Middle frontal gyrus (tissue), 1 donor: ENCODE results near the gene LTA4H.
"Not testable (repeated sequence)": the region's sequence is repeated elsewhere in the genome, so short reads cannot be mapped to it uniquely, and the experiment has no call there.

Source experiments
- DNase-seq: peaks from one replicate; pipeline ENCODE4 v3.0.0-alpha.2; 2015; ENCODE audit warnings: low spot score; ENCODE audit errors: extremely low spot score

Gene LTA4H

DNA sequence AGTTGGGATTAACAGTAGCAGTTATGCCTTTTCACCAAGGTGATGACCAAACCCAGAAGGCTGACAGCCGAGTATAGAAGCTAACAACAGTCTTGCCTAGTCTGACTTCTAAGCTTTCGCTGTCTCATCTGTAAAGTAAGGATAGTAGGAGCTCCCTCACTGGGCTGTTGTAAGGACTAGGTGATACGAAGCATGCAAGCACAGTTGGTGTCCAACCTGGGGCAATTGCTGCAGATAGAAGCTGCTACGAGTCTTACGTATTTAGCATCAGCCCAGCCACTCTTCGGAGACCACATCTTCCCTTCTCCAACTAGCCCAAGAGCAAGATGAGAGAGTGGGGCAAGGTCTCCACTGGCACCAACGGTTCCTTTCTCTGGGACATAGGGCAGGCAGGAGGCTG is 45.3 kb downstream of the LTA4H start:
- no peak for DNase-seq

DNA sequence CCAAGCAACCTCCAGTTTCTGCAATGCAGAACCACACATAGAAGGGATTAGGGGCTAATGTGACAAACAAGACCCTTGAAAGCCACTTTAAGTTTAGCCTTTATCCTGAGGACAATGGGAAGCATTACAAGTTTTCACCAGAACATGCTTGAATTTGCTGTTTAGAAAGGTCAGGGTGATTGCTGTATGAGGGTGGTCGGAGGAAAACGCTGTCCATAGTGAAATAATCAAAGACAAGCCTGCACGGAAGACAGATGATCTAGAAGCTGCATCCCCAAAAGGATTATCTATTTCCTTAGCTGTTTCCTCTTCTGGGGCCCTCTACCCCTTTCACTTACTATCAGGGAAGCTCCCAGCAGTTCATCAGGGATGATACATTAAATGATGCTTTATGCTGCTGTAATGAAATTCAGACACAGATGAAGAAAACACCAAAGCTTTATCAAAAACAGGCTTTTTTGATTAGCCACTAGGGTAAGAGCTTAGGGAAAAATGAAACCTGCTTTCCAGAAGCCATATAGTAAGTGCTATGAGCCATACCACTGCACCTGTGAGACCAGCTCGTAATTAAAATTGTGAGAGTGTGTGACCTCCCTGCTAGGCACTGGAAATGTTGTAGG is 45.8 kb downstream of the LTA4H start:
- no peak for DNase-seq

DNA sequence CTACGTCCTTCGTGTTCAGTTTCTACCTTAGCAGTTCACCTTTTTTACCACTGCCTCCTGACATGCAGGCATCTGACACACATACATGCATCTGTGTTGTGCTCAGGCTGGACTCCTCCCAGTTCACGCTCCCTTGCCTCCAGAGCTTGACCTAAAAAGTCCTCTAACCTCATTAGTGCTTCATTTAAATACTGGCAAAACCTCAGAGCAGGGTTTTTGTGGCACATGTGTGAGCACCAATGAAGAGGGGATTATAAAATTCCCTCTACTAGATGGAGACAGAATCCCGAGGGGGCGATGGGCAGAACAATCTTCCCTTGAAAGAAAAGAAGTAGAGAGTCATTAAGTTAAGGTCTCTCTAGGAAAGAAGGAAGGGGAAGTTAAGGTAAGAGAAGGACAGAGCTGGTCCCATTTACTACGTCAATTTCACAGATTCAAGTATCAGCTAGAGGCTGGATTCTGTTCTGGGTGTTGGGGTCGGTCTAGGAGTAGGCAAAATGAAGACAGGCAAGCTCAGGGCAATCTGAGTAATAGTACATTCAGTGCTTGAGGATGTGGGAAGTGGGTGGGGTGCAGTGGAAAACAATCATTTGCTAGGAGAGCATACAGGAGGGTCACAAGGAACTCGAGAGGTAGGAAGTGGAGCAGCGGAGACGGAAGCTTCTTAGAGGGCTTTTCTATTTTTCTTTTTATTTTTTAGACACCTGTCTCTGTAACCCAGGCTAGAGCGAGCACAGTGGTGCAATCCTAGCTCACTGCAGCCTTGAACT is 46.7 kb downstream of the LTA4H start:
- no peak for DNase-seq

DNA sequence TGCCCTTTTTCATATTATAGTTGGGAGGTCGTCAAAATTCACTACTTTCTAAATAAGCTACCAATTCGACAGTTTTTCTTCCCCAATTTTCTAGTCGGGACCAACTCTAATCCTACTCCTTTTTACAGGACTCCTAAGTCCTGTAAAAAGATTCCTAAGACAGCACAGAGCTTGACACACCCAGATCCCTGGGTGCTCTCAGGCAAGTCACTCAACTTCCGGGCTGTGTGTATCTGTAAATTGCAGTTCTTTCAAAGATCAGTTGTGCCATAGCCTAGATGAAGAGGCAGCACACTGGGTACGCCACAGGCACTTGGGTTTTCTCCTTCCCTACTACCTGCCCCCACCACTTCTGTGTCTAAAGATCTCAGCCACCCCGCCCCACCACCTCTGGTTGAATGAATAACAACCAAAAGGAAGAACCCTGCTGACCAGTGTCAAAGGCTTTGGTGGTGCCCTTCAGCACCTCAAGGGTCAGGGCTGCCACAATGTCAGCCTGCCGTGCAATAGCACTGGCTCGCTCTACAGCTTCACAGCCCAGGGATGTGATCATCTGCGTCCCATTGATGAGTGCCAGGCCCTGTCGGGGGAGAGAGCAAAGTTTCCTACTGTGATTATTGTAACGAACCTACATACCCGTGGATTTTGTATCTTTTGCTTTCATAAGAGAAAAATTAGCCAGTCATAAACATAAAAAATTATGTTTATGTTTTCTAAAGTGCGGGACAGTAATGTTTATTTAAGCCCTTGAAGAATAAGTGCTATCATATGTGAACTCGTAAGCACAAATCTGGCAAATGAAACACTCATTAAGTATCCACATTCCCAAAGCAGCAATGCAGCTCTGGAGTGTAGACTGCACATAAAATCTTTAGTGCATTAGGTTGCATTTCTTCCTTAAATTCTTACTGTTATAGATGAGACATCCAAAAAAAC is 48.5 kb downstream of the LTA4H start:
- no peak for DNase-seq

DNA sequence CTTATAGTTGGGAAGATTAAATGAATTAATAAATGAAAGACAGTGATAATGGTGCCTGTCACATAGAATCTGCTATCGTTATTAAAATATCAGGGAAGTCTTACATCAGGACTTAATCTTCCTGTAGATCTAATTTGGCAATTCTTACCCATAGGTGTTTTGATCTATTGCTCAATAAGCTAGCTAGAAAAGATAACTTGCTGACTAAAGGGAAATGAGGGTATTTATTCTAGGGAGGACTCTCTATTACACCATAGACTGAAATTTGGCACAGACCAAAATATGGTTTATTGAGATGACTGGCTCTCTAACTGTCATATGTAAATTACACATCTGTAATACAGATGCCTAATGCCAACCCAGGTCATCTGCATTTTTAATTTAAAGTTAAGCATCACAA is 50.7 kb downstream of the LTA4H start:
- no peak for DNase-seq

DNA sequence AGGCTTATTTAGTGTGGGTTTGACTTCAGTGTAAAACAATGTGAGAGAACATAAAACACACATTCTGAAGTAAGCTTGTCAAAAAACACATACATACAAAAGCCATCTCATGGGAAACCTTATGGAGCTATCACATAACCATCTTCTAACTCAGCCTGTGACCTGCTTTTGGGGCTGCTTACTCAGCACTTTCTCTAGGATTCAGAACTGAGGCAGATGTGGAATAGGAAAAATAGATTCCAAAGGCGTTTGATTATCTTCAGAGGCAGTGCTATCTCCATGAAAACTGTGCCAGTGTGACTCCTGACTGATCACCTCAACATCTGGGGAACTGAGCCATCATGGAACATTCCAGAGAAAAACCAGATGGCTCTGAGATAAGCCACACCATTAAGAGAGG is 52.8 kb downstream of the LTA4H start:
- DNase-seq, result no peak

DNA sequence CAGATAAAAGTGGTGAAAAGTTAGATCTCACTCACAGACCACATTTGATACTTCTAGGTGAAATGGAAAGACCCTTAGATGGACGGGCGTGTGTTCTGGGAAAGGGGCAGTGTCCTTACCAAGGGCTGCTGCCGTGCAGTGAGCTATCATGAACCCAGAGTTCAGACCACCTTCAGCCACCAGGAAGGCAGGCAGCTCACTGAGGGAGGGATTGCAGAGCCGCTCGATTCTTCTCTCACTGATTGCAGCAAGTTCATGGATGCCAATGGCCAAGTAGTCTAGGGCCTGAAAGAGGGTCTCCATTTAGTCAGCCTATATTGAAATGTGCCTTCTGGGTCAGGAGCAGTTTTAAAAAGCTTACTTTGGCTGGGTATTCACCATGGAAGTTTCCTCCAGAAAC is 55.0 kb downstream of the LTA4H start:
- no peak for DNase-seq

DNA sequence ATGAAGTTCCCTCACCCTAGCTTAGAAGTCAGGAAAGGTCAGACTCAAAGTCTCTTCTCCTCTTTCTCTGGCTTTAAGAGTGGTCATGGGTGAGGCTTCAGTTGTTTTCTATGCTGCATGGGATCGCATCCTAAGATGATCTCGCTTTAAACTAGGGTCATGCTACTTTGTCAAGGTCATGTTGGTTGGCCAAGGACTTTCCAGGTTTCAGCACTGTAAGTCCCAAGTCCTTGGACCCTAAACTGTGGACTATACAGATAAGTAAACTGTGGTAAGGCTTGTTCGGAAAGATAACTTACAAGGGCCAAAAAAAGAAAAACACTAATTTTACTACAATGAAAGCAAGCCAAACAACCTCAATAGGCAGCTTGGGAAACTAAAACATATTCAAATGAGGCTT is 56.6 kb downstream of the LTA4H start:
- DNase-seq, result no peak

DNA sequence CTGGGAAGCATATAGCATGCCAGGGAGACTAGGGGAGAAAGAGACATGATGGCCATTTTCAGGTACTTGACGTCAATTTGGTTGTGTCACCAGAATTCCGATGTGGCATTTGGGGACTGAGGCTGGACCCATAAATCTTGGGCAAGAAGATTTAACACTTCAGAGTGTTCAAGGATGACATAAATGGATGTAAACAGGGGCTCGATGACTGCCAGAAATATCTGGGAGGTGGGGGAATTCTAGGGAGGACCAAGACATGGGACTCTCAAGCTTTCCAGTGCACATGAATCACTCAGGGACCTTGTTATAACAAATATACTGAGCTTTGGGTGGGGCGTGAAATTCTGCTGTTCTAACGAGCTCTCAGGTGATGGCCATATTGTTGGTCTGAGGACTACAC is 57.0 kb downstream of the LTA4H start:
- DNase-seq, result no peak

DNA sequence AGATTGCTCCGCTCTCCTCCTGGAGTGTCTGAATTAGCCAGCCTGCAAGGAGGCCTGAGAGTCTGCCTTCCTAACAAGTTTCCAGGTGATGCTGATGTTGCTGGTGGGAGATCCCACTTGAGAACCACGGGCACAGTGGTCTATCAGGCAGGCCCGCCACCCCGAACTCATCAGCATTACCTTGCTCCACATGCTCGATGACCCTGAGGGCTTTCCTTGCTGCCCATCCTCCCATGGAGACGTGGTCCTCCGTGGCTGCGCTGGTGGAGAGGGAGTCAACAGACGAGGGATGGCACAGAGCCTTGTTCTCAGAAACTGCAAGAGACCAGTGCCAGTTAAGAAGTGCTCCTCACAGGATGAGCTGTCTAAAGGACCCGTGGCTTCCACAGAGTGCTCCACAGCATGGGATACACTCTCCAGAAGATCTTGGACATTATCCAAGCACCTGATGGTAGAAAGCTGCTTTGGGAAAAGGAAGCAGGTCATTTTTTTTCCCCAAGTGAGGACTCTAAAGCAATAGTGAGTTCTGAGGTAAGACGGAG is 57.6 kb downstream of the LTA4H start:
- DNase-seq, result no peak

DNA sequence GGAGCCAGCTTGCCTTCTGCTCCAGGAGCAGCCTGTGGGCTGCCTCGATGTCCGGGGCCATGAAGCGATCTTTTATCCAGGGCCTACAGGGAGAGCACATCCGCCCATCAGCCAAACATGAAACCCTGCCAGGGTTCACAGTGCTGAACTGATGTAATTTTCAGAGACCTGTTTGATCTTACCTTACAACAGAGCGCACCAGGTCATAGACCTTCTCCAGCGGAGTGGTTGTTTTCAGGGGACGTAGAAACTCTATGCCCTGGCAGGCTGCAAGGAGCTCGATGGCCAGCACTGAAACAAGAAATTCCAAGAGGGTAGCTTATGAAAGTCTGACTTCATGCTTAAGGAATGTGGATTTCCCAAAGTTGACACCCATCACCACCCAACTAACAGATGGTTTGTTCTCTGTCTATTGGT is 59.0 kb downstream of the LTA4H start:
- DNase-seq, result no peak

DNA sequence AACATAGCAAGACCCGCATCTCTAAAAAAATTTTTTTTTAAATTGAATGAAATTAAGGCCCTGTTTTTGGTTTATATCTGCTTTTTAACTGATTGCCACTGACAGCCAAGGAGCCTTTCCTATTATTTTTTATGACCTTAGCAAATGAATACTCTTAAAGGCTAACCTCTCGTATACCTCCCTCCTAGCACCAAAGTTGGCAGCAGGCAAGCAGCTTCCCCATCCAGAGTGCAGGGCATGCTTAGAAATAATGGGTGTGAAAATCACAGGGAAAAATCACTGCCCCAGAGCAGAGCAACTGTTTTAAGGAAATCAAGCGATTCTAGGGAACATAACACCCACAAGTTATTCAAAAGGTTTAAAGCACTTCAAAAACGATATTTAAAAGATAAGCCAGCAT is 59.9 kb downstream of the LTA4H start:
- no peak for DNase-seq

DNA sequence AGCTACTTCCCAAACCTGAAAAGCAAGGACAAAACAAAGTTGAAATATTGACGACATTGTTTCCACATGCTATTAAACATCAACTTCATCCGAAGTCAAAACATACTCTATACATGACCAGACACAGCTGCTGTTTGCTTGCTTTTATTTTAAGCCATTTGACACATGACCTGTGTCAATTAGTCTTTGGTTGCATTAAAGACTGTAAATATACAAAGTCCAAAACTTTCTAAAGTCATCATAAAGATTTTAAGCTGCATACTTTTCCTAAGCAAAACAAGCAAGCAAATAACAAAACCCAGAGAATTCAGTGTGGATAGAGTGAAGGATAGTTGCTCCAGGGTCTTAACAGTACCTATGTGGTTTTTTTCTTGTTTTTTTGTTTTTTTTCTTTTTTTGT is 61.0 kb downstream of the LTA4H start:
- DNase-seq, result no peak

DNA sequence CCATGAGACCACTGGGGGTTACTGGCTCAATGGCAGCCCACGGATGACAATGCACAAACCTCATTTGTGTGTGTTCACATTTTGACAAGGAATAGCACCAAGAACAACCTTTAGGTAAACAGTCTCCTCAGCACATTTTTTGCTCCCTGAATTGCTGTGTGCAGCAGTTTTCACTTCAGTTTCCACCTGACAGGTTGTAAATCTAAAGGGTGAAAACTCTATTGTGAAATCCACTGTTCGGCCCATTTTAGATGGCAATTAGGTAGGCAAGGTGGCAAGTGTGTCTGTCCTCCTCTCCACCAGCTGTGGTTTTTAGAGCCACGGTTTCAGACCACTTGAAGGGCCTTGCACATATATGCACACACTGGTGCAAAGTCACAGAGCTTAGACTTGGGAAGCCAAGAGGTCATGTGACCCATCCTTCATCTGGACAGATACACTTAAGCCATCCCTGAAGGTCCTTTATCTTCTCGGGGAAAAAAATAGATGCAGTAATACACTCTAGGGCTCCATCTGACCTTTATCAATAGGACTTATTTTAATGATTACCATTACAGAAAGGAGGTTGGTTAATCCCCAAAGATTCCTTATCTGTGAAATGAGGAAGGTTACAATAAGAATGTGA is 62.4 kb downstream of the LTA4H start:
- no peak for DNase-seq

DNA sequence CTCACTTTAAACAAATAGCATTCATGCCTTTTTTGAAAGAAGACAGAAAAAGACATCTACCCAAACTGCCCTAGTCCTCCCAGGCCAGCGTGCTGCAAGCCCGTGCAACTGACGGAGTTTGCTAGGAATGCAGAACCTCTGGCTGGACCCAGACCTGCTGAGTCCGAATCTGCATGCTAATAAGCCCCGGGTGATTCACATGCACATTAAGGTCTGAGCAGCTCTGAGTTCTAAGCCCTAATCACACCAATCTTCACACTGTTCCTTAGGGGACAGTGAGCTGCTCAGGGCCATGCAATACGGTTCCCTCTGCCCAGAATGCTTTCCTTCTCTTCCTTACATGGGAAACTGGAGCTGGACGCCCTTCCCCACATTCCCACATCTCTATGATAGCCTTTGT is 64.5 kb downstream of the LTA4H start:
- DNase-seq, result no peak

DNA sequence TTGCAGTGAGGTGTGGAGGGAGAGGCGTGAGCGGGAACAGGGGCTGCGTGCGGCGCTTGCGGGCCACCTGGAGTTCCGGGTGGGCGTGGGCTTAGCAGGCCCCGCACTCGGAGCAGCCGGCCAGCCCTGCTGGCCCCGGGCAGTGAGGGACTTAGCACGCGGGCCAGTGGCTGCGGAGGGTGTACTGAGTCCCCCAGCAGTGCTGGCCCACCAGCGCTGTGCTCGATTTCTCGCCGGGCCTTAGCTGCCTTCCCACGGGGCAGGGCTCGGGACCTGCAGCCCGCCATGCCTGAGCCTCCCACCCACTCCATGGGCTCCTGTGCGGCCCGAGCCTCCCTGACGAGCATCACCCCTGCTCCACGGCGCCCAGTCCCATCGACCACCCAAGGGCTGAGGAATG is 66.3 kb downstream of the LTA4H start:
- not testable (repeated sequence) for DNase-seq

DNA sequence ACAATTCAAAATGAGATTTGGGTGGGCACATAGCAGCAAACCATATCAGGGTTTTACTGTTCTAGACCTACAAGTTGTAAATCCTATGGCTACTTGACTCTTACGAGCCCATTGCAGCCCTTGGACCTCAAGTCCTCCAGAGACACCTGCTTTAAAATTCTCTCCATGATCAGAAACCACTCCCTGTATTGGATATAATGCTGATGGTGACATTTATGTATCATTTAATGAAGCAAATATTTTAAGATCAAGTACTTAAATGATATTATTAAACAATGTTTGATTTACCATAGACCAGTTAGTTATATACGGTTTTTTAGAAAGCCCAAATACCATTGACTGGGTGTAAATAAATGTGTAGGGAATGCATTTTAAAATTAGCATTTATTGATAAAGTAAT is 68.1 kb downstream of the LTA4H start:
- DNase-seq, result no peak

DNA sequence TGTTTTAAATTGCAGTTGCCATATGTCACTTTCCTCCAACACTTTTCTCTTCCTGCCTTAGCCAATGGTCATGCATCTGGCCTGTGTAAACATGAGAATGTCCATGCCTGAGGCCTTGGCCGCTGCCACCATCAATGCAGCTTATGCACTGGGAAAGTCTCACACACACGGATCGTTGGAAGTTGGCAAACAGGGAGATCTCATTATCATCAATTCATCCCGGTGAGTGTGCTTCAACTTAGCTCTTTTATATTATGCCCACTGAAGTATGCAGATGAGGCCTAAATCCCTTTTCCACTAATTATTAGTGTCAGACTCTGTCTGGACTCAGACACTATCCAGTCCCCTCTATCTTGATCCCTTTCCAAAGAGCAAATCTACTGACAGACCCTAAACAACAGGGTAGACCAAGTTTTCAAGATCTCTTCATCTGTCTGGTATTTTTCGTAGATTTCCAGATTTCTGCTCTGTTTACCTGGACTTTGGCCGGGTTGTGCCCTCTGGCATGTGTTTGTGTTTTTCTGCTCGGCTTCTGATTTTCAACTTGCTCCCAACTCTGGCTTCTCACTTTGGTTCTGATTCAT is 69.0 kb downstream of the LTA4H start:
- no peak for DNase-seq

DNA sequence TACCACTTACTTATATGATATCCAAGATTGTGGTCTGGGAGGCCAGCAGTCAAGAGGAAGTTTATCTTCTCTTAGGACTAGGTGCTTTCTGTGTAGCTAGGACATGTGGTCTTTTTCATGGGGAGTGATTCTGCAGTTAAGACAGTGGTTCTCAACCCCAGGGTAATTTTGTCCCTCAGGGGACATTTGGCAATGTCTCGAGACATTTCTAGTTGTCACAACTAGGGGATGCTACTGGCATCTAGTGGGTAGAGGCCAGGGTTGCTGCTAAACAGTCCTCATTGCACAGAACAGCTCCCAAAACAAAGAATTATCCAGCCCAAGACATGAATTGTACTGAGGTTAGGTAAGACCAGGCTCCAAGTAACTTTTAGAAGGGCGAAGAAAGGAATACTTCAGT is 72.3 kb downstream of the LTA4H start:
- no peak for DNase-seq

DNA sequence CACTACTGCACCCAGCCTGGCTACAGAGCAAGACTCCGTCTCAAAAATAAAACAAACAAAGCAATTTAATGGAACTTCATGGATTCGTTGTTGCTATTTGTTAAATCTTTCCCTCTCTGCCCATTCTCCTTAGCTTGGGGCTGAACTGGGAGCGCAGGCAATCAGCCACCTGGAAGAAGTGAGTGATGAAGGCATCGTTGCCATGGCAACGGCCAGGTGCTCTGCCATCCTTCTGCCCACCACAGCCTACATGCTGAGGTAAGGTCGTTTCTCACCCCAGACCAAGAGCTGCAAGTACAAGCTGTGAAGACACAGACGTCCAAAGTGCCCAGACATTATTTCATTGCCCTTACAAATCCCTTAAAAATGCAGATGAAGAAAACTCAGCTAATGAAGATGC is 73.2 kb downstream of the LTA4H start:
- DNase-seq, result no peak

DNA sequence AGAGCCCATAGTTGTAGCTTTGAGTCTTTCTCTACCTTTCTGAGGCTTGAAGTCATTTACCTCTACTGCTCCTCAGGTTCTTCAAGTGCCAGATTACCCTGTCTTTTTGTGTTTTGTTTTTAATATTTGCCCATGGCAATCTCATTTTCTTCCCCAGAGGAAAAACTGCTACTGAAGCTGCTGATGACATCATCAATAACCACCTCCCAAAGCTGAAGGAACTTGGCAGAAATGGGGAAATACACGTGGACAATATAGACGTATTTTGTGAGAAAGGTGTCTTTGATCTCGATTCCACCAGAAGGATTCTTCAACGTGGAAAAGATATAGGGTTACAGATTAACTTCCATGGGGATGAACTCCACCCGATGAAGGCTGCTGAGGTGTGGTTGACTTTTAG is 75.1 kb downstream of the LTA4H start:
- DNase-seq, result no peak
